ENCODE data around the gene RNF182.
"Not testable (repeated sequence)": the region's sequence is repeated elsewhere in the genome, so short reads cannot be mapped to it uniquely, and the experiment has no call there.

The RNF182 gene

DNA sequence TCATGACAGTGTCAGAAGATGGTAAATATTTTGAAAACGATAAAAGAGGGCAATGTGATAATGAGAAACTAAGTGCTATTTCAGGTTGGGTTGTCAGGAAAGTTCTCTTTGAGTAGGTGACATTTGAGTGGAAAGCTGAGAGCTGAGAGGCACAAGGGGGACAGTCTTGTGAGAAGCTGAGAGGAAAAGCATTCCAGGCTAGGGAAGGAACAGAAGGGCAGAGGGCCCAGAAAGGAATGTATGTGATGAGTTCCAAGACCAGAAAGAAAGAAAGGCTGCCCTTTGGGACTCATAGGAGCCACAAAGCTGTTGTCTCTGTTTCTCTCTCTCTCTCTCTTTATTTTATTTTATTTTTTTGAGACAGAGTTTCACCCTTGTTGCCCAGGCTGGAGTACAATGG is 7.6 kb upstream of the RNF182 start:
- no peak for DNase-seq (ENCODE audit: low spot score)

- DNase-seq (ENCODE audit: low spot score), result no peak
These were observed 6.0 kb upstream of the RNF182 start for GRCh38 chr6:13918686-13919250.

DNA sequence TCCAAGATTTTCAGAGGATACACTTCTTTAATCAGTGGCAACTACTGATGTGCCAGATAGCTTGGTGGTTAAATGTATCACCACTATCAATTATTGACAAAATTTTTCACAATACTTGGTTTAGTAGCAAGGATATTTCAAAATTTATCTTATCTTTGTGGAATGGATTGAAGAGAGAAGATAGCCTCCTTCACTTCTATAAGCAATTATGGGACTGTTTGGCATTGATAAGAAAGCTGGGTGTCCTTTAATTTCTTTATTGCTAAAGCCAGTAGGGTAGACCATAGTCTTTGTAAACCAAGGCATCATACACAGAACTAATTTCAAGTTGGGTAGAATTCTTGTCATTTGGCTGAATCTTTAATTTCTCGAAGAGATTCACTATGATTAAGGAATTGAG is 4.9 kb upstream of the RNF182 start:
- no peak for DNase-seq (ENCODE audit: low spot score)

GRCh38 chr6:13920552-13920951 is 4.2 kb upstream of the RNF182 start:
- no peak for DNase-seq (ENCODE audit: low spot score)

- DNase-seq (ENCODE audit: low spot score), result no peak
These were observed 2.0 kb upstream of the RNF182 start for GRCh38 chr6:13922750-13923149.

GRCh38 chr6:13923527-13924145 is 1.1 kb upstream of the RNF182 start:
- no peak for DNase-seq (ENCODE audit: low spot score)

DNA sequence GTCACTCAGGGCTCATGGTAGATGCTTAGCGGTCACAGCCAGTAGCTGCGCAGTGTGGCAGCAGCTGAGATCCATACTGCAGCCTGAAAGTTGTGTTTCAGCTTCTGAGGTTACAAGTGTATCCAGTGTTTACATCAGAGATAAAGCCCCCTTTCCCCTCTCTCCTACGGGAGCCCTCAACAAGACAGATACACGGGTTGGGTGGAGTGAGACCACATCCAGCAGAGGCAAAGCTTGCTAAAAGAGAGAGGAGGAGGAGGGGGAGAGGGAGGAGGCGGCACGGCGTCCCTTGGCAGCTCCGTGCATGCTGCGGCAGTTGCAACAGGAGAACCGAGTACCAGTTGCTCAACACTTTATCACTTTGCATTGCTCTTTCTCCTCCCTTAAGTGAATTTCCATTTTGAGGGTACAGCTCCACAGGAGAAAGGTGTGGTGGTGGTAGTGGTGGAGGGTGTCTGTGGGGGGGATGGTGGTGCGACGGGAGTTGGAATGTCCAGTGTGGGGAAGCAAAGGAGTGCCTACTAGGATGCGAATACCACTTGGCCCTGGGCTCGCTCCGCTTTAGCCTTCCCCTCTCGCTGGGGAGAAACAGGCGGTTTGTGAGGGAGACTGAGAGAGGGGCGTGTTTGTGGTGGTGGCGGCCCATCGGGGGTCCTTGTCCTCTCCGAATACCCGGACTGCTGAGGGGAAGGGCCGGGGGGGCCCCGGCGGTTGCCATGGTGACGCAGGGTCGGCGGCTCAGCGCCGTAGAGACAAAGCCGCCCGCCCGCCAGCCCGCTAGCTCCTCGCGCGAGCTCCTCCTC is 405 bp upstream of the RNF182 start:
- DNase-seq (ENCODE audit: low spot score), result peak; percentile 78

GRCh38 chr6:13926378-13926777 is 1.6 kb downstream of the RNF182 start:
- DNase-seq (ENCODE audit: low spot score), result peak; percentile 47

DNA sequence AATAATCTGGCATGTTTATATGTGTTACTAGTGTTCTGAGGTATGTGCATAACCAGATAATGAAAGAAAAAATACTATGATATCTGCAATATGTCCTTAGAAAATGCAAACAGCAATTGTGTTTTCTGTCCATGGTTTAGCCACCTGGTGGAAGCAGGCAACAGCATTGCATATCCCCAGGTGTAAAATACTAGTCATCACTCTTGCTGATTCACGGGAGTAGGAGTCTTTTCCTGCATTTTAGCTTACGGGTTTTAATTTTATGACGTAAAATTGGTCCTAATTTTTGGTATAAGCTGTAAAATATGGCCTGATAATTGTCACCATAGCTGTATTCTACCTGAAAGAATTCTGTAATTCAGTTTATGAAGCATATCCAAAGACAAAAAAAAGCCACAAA is 2.5 kb downstream of the RNF182 start:
- no peak for DNase-seq (ENCODE audit: low spot score)

GRCh38 chr6:13929196-13929595 is 4.4 kb downstream of the RNF182 start:
- no peak for DNase-seq (ENCODE audit: low spot score)

DNA sequence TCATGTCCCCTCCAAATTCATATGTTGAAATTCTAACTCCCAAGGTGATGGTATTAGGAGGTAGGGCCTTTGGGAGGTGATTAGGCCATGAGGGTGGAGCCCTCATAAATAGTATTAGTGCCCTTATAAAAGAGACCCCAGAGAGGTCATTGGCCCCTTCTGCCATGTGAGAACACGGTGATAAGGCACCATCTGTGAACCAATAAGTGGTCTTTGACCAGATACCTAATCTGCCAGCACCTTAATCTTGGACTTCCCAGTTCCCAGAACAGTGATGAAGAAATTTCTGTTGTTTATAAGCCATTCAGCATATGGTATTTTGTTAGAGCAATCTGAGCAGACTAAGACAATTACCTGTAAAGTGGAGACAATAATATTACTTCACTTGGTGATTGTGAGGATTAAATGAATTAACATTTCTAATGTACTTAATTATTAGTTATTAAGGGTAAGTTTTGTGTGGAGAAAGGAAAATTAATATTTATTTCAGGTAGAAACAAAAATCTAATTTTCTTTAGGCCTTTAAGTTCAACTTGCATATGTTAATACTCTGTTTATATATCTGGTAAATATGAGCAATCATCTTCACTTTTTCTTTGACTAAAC is 7.1 kb downstream of the RNF182 start:
- no peak for DNase-seq (ENCODE audit: low spot score)

- DNase-seq (ENCODE audit: low spot score), result no peak
These were observed 8.0 kb downstream of the RNF182 start for GRCh38 chr6:13932785-13933184.

GRCh38 chr6:13934721-13935120 is 10.0 kb downstream of the RNF182 start:
- no peak for DNase-seq (ENCODE audit: low spot score)

- no peak for DNase-seq (ENCODE audit: low spot score)
These were observed 10.6 kb downstream of the RNF182 start for GRCh38 chr6:13935190-13935880.

- not testable (repeated sequence) for DNase-seq (ENCODE audit: low spot score)
These were observed 11.1 kb downstream of the RNF182 start for GRCh38 chr6:13935881-13936261.

GRCh38 chr6:13941902-13942301 is 17.1 kb downstream of the RNF182 start:
- no peak for DNase-seq (ENCODE audit: low spot score)

GRCh38 chr6:13943943-13944342 is 19.2 kb downstream of the RNF182 start:
- no peak for DNase-seq (ENCODE audit: low spot score)

- no peak for DNase-seq (ENCODE audit: low spot score)
These were observed 21.8 kb downstream of the RNF182 start for GRCh38 chr6:13946506-13946905.

DNA sequence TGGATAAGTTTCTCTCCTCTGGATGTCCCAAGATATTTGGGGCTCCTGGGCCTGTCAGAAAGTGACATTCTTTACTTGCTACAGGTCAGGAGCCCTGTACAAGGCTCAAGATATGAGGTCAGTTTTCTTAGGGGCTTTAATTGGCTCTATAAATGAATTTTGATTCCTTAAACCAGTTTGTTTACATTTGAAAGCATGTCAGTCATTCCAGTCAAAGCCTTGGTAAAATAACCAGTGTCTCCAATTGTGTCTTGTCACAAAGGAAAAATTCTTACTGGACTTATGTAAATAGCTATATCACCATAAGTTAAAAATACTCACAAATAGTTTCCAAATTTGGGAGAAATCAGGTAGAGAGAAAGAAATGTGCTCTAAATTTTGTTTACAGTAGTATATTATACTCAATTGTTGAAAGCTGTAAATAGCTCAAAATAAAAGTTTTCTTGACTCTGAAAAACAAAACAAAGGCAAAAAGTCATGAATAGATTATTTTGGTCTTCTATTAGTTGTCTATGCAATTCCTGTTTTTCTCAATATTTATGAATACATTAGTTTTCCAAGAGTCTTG is 22.9 kb downstream of the RNF182 start:
- no peak for DNase-seq (ENCODE audit: low spot score)

- no peak for DNase-seq (ENCODE audit: low spot score)
These were observed 27.3 kb downstream of the RNF182 start for GRCh38 chr6:13952101-13952500.

DNA sequence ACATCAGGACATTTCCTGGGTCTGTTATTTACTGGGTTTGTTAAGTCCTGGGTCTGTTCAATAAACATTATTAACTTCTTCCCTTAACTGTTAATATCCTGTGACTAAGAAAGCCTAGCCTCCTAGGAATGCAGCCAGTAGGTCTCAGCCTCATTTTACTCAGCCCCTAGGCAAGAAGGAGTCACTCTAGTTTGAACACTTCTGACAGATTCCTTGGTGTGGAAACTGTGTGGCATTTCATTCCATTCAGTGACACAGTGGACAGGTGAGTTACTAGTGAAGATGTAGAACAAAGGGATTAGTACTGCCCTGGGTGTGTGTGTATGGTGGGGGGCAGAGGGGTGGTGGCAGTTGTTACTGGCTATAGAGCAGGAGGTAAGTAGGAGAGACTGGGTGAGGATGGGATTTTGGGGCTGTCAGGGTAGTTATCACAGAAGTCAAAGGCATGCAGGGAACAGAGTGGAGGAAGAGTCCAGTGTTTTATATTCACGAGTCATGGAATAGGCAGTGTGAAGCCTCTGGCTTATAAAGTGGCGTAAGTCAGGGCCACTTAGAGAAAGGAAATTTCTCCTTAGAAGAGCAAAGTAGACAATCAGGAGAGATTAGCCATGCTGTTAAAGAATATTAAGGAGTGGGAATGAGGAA is 28.4 kb downstream of the RNF182 start:
- no peak for DNase-seq (ENCODE audit: low spot score)
